HEK293 (cell line): Measurements from ENCODE around the gene TIAM2.

ENCODE experiments used
- ZNF138 ChIP-seq: fragments of 450-650 bp; formaldehyde crosslinking; IDR thresholded peaks from 2 replicates; pipeline ENCODE4 v1.5.1; 2016; ENCODE audit warnings: missing biosample characterization, missing genetic modification characterization, borderline replicate concordance
- ZNF311 ChIP-seq: fragments of 450-650 bp; formaldehyde crosslinking; IDR thresholded peaks from 2 replicates; pipeline ENCODE4 v1.5.1; 2017; ENCODE audit warnings: missing biosample characterization, missing genetic modification characterization, borderline replicate concordance
- ZNF548 ChIP-seq: fragments of 450-650 bp; formaldehyde crosslinking; IDR thresholded peaks from 2 replicates; pipeline ENCODE4 v1.5.1; 2016; ENCODE audit warnings: missing biosample characterization, missing genetic modification characterization
- ZNF561 ChIP-seq: fragments of 450-650 bp; IDR thresholded peaks from 2 replicates; pipeline ENCODE4 v1.5.1; 2018; ENCODE audit warnings: missing biosample characterization, missing genetic modification characterization, borderline replicate concordance
- TF ChIP-seq, protein P1 (sequence below): fragments of 450-650 bp; formaldehyde crosslinking; IDR thresholded peaks from 2 replicates; pipeline ENCODE4 v1.5.1; 2016; ENCODE audit warnings: missing biosample characterization, missing genetic modification characterization
- TF ChIP-seq, protein P2 (sequence below): fragments of 450-650 bp; formaldehyde crosslinking; IDR thresholded peaks from 2 replicates; pipeline ENCODE4 v1.5.1; 2016; ENCODE audit warnings: missing biosample characterization, missing genetic modification characterization
- TF ChIP-seq, protein P3 (sequence below): fragments of 450-650 bp; formaldehyde crosslinking; IDR thresholded peaks from 2 replicates; pipeline ENCODE4 v1.5.1; 2016; ENCODE audit warnings: missing biosample characterization, missing genetic modification characterization

DNA sequence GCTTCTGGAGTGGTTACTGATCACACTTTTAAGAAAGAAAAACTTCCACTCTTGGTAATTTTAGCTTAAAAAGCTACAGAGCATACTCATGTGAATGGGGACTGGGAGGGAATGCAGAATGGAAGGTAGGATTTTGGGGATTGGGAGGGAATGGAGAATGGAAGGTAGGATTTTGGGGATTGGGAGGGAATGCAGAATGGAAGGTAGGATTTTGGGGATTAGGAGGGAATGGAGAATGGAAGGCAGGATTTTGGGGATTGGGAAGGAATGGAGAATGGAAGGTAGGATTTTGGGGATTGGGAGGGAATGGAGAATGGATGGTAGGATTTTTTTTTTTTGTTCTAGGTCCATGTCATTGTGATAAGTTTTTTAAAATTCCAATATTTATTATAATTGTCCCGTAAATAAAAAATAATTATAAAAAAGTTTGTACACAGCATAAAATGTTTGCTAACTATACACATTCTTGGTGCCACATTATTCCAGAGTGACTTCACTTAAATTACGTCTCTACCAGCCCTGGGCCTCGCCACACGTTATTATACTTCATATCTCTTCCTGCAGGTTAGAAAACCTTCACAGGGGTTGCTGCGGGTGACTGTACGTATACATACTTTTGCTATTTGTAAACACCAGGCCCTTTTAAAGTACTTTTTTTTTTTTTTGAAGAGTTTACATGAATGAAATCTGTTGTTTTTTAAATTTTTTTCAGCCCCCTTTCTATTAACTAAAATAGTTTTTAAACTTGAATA is 127.3 kb downstream of the TIAM2 start:
- TF ChIP-seq, protein P1, sequence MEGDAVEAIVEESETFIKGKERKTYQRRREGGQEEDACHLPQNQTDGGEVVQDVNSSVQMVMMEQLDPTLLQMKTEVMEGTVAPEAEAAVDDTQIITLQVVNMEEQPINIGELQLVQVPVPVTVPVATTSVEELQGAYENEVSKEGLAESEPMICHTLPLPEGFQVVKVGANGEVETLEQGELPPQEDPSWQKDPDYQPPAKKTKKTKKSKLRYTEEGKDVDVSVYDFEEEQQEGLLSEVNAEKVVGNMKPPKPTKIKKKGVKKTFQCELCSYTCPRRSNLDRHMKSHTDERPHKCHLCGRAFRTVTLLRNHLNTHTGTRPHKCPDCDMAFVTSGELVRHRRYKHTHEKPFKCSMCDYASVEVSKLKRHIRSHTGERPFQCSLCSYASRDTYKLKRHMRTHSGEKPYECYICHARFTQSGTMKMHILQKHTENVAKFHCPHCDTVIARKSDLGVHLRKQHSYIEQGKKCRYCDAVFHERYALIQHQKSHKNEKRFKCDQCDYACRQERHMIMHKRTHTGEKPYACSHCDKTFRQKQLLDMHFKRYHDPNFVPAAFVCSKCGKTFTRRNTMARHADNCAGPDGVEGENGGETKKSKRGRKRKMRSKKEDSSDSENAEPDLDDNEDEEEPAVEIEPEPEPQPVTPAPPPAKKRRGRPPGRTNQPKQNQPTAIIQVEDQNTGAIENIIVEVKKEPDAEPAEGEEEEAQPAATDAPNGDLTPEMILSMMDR (tag by site-specific recombination), result no peak
- no peak for TF ChIP-seq ZNF561 (tag by site-specific recombination)
- TF ChIP-seq ZNF311 (tag by site-specific recombination), result no peak
- no peak for TF ChIP-seq ZNF548 (tag by site-specific recombination)
- TF ChIP-seq, protein P2, sequence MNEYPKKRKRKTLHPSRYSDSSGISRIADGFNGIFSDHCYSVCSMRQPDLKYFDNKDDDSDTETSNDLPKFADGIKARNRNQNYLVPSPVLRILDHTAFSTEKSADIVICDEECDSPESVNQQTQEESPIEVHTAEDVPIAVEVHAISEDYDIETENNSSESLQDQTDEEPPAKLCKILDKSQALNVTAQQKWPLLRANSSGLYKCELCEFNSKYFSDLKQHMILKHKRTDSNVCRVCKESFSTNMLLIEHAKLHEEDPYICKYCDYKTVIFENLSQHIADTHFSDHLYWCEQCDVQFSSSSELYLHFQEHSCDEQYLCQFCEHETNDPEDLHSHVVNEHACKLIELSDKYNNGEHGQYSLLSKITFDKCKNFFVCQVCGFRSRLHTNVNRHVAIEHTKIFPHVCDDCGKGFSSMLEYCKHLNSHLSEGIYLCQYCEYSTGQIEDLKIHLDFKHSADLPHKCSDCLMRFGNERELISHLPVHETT (tag by site-specific recombination), result no peak
- TF ChIP-seq, protein P3, sequence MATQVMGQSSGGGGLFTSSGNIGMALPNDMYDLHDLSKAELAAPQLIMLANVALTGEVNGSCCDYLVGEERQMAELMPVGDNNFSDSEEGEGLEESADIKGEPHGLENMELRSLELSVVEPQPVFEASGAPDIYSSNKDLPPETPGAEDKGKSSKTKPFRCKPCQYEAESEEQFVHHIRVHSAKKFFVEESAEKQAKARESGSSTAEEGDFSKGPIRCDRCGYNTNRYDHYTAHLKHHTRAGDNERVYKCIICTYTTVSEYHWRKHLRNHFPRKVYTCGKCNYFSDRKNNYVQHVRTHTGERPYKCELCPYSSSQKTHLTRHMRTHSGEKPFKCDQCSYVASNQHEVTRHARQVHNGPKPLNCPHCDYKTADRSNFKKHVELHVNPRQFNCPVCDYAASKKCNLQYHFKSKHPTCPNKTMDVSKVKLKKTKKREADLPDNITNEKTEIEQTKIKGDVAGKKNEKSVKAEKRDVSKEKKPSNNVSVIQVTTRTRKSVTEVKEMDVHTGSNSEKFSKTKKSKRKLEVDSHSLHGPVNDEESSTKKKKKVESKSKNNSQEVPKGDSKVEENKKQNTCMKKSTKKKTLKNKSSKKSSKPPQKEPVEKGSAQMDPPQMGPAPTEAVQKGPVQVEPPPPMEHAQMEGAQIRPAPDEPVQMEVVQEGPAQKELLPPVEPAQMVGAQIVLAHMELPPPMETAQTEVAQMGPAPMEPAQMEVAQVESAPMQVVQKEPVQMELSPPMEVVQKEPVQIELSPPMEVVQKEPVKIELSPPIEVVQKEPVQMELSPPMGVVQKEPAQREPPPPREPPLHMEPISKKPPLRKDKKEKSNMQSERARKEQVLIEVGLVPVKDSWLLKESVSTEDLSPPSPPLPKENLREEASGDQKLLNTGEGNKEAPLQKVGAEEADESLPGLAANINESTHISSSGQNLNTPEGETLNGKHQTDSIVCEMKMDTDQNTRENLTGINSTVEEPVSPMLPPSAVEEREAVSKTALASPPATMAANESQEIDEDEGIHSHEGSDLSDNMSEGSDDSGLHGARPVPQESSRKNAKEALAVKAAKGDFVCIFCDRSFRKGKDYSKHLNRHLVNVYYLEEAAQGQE (tag by site-specific recombination), result no peak
- TF ChIP-seq ZNF138 (tag by site-specific recombination), result no peak
